NB4 (cell line): ENCODE data around the gene CACNA2D2.

Source experiments
- POLR2A ChIP-seq: IDR thresholded peaks from 2 replicates; pipeline ENCODE4 v1.6.1; 2011; ENCODE audit warnings: mild to moderate bottlenecking; ENCODE audit not compliant: insufficient read length; ENCODE audit errors: extremely low read depth
- TF ChIP-seq, protein P1 (sequence below): IDR thresholded peaks from one replicate; pipeline ENCODE4 v1.5.1; 2012; ENCODE audit warnings: low read depth, low read length

DNA sequence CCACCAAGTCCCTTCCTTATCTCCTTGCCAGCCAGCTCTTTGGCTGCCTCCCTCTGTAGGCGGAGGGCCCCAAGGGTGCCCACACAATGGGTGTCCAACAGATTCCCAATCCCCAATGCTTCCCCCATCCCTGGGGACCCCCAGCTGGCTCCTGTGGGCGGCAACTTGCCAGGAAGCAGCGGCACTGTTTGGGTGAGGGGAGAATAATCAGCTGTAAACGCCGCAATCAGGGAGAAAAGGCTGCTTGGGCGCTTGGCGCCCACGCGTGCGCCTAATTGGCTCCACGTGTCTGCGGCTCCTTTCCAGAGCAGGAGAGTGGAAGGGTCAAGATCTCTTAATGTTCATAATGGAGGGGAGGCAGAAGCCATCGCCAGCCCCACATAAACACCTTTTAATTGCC lies 76.2 kb downstream of the CACNA2D2 start:
- TF ChIP-seq, protein P1, sequence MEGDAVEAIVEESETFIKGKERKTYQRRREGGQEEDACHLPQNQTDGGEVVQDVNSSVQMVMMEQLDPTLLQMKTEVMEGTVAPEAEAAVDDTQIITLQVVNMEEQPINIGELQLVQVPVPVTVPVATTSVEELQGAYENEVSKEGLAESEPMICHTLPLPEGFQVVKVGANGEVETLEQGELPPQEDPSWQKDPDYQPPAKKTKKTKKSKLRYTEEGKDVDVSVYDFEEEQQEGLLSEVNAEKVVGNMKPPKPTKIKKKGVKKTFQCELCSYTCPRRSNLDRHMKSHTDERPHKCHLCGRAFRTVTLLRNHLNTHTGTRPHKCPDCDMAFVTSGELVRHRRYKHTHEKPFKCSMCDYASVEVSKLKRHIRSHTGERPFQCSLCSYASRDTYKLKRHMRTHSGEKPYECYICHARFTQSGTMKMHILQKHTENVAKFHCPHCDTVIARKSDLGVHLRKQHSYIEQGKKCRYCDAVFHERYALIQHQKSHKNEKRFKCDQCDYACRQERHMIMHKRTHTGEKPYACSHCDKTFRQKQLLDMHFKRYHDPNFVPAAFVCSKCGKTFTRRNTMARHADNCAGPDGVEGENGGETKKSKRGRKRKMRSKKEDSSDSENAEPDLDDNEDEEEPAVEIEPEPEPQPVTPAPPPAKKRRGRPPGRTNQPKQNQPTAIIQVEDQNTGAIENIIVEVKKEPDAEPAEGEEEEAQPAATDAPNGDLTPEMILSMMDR: no peak
- no peak for TF ChIP-seq POLR2A
